ENCODE measurements around the gene RFX8.
"Not testable (repeated sequence)": the region's sequence is repeated elsewhere in the genome, so short reads cannot be mapped to it uniquely, and the experiment has no call there.

The RFX8 gene

DNA sequence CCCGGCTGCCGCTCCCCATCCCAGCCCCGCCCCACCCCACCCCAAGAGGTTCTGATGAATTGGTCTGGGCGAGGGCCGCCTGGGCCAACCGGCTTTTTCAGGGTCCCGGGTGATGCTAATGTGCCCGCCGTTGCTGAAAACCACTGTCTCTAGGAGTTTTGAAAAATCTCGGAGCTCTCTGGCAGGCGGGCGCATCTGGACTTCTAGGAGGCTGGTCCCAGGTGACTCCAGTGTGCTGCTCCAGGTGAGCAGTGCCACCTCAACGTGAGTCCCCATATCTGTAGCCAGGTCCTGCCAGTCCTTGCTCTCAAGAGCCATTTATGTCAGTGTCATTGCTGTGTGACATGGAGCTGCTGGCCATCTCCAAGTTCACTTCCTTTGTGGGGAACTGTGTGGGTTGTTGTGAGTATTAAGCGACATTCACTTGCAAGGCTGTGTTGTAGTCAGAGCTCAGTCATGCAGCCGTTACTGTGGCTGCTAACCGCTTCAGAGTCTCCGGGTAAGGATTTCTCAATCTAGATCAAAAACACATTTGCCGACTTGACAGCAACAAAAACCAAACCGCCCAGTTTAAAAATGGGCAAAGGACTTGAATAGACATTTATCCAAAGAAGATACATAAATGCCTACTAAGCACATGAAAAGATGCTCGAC, at the start of gene RFX8:
RFX8 (minus strand) TSS at position 382 of the 654 bp plus-strand sequence. CDS start 8,264 bp downstream, outside the sequence.
- DNase-seq, result peak; percentile 81

- DNase-seq, result no peak
Measured at GRCh38 chr2:101521487-101521886, 46.6 kb upstream of the RFX8 start.

DNA sequence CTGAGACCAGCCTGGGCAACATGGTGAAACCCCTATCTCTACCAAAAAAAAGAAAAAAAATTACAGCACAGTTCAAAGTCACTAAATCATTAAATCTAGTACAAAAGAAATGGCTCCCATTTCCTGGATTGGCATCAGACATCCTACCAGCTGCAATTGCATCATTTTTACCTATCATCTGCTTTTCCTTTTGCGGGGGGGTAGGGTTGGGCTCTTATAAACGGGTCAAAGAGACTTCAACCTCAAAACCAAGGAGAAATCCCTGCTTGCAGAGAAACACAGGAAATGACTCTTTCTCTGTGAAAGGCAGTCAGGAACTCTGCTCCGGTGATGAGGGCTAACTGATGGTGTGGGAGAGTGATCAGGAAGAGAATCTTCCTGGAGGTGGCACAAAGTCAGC, 45.3 kb upstream of the RFX8 start:
- DNase-seq, result no peak

- no peak for DNase-seq
Measured at GRCh38 chr2:101518578-101519492, 43.9 kb upstream of the RFX8 start.

DNA sequence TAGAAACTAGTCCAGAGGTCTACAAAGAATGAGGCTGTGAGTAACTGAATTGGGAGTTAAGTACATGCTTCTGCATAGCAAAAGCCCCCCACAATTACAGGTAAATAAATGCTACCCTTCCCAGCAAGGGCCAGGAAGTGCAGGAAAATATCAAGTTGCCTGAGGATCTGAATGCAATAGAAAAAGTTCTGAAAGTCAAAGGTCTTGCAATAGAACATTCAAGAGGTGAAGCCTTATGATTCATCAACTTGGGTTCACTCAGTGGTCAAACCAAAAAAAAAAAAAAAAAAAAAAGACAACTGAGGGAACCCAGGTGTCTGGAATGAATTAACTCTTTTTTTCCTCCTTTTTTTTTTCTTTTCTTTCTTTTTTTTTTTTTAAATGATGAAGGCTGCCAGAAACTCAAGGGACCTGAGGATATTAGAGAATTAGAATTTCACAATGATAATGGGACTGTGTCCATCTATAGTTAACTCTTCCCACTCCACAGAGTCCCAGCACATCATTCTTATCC, 42.9 kb upstream of the RFX8 start:
- DNase-seq, result no peak

DNA sequence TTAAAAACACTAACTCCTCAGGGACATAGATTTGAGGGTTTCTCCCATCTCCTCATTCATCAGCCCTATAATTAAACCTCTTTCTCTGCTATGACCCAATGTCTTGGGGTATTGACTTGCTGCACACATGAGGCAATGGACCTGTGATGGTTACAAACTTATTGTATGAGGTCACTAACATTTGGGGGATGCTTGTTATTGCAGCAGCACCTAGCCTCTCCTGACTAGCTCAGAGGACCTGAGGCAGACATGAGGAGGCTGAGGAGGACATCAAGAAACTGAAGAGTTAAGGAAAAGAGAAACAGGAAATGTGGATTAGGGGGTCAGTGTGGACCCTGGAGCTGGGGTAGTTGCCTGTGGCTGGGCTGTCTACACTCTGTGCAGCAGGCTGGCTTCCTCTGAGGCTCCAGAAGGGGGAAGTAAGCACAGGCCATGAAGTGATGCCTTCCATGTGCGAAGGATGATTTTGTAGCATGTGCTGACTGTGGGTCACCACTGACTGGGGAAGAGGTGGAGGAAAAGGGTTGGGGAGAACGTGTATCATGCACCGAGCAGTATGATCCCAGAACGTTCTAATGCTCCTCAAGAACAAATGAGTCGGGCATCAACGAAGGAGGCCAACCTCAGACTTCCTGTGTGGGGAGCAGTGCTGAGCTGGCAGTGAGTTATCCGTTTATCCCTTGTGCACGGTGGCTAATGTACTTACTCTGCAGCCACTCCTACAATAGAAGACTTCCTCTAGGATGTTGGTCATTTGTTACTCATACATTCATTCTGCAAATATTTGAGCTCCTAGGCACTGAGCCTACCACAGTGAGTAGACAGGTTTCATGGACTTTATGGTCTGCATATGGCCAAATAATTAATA, 42.1 kb upstream of the RFX8 start:
- peak; percentile 86 for DNase-seq

DNA sequence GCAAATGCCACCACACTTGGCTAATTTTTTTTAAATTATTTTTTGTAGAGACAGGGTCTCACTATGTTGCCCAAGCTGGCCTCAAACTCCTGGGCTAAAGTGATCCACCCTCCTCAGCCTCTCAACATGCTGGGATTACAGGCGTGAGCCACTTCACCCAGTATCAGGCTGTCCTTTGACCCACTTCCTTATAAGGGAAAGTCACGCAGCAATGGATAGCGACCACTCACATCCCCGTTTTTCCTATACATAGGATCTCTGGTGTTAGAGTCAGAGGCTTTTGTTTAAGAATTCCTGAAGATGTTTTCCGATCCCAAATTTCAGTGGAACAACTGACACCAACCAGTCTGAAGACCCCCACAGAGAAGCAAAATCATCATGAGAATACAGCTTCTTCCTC, 41.4 kb upstream of the RFX8 start:
- no peak for DNase-seq

- DNase-seq, result no peak
Measured at GRCh38 chr2:101515477-101515876, 40.6 kb upstream of the RFX8 start.

DNA sequence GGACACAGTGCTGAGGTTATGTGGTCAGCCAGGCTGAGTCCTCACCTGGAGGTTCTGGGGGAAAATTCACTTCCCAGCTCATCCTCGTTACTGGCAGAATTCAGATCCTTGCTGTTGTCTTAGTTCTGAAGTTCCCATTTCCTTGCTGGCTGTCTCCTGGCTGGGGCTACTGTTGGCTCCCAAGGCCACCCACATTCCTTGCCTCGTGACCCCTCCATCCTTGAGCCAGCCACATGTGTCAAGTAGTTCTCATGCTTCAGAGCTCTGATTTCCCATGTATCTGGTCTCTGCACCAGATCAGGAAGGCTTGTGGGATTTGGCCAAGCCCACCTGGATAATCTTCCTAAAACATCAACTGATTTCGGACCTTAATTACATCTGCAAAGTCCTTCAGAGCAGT, 38.1 kb upstream of the RFX8 start:
- DNase-seq, result no peak

- DNase-seq, result no peak
Measured at GRCh38 chr2:101511381-101511780, 36.5 kb upstream of the RFX8 start.

DNA sequence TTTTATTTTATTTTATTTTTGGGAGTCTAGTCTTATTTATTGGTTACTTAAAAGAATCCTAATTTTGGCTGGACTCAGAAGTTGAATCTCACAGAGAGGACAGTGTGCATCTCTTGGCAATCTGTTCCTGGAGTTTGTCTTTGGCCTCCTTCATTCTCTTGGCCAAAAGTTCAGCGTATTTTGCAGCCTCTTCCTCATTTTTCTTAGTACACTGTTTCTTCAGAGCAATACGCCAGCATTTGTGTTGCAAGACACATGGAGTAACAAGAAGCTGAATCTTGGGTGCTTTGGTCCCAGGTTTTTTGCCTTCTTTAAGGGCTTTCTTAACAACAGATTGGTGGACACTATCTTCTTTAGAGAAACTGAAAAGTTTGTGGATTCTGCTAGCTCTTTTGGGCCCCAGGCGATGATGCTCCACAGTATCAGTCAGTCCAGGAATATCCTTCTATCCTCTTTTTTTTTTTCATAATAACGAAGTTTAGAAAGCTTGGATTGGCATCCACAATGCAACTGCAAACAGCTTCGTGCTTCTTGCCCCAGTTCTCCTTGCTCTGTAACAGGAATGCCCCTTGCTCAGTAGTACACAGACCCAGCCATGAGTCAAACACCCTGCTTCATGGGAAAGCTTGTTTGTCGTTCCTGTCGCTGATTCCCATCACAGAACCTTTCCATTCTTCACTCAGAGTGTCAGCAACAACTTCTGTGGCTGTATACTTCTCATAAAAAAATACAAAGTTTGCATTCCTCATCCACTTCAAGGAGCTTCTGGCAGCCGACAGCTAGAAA, 34.8 kb upstream of the RFX8 start:
- no peak for DNase-seq

- no peak for DNase-seq
Measured at GRCh38 chr2:101508636-101509035, 33.7 kb upstream of the RFX8 start.

DNA sequence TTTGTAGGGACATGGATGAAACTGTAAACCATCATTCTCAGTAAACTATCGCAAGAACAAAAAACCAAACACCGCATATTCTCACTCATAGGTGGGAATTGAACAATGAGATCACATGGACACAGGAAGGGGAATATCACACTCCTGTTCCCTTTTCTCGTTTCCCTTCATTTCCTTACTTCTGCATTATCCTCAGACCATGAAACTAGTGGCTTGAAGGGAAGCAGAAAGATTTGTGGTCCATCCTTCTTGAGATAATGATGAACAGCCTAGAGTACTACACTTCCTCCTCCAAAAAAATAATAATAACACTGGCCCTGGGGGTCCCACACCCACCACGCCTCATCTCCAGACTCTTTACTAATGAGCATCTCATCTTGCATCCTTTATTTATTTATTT, 30.4 kb upstream of the RFX8 start:
- DNase-seq, result not testable (repeated sequence)

DNA sequence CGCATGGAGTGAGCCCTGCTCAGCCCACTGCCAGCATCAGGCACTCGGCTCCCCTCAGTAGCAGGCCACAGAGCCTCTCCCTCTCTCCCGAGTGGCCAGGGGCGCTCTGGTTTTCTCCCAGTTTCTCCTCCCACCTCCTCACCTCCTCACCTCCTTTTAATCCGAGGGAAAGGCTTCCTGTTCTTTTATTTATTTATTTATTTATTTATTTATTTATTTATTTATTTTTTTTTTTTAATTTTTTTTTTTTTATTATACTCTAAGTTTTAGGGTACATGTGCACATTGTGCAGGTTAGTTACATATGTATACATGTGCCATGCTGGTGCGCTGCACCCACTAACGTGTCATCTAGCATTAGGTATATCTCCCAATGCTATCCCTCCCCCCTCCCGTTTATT, 29.8 kb upstream of the RFX8 start:
- not testable (repeated sequence) for DNase-seq

GRCh38 chr2:101502095-101502494, 27.2 kb upstream of the RFX8 start:
- DNase-seq, result no peak

DNA sequence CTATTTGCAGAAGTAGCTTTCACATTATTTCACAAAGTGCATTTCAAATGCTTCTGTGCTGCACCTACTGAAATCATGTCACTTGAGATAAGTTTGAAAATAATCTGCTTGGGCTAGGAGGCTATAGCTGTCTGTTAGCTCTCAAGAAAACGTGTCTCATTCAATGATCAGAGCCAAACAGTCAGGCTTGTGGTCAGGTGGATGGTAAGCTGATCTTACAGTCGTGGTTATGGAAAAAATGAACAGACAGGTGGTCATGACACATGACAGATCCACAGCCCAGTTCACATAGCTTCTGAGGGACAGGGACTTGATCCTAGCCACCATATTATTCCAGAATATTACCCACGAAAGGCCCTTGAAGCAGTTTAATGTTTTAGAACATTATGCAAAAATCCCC, 26.5 kb upstream of the RFX8 start:
- no peak for DNase-seq

- DNase-seq, result no peak
Measured at GRCh38 chr2:101500860-101501259, 25.9 kb upstream of the RFX8 start.

GRCh38 chr2:101500180-101500579, 25.3 kb upstream of the RFX8 start:
- no peak for DNase-seq

DNA sequence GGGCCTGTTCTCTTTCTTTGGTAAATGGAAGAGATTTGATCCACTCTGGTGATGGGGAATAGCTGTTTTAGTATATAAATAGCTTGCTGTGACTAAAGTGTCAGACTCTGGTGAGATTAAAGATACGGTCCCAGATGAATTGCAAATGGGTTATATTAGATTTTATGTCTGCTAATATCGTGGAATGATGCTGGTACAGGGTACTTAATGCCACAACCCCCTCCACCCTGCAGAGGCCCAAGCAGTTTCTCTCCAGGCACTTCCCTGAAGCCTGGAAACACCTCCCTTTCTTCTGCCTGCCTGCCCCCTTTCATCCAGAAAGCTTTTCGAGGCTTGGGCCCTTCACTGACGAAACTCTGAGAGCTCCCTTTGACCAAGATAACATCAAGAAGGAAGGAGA, 21.4 kb upstream of the RFX8 start:
- no peak for DNase-seq

DNA sequence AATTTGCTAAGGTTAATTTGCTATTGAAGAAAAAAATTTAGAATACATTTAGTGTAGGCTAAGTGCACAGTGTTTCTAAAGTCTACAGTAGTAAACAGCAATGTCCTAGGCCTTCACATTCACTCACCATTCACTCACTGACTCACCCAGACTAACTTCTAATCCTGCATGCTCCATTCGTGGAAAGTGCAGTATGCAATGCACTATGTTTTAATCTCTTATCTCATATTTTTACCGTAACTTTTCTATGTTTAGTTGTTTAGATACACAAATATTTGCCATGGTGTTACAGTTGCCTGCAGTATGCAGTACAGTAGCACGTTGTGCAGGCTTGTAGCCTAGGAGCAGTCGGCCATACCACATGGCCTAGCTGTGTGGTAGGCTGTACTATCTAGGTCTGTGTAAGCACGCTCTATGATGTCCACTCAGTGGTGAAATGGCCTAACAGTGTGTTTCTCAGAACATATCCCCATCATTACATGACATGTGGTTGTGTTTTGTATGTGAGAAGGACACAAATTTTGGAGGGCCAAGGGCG, 18.1 kb upstream of the RFX8 start:
- no peak for DNase-seq

DNA sequence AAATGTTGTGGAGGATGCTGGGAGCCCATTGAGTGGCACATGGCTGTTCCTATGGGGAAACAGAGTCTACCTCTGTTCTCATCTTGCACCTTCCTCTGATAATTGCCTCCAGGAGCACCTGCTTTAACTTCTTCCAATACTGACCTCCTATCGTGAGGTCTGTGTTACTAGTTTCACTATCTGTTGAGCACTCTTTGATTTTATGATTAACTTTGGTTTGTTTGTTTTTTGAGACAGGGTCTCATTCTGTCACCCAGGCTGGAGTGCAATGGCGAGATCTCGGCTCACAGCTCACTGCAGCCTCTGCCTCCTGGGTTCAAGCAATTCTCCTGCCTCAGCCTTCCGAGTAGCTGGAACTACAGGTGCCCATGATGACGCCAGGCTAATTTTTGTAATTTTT, 12.1 kb upstream of the RFX8 start:
- DNase-seq, result no peak

DNA sequence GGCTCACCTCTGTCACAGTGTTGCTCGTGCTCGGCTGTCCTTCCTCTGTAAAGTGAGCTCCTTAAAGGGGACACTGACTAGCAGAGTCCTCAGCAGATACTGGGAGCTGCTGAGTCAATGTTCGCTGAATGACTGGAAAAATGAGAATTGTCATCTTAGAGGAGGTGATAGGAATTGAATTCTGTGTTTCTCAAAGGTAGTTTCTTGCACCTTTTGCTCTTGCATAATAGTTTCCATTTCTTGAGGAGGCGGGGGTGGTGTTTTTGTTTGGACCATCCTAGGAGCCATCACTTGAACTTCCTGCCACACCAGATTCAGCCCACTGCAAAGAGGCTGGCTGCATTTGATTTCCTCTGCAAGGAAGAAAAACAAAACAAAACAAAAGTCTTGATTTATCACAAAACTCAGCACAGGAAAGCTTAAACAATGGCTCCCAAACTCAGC, 11.4 kb upstream of the RFX8 start:
- DNase-seq, result no peak

Measured in GDM1 (cell line).